ENCODE results near the gene MAB21L2. TPM values are rescaled to one million over a fixed set of nuclear protein-coding genes. Genes with fewer than 3 reads are reported as not detected.

MAB21L2 gene
- polyA plus RNA-seq, 4 donors: 0.32 TPM; not detected in 3

GRCh38 chr4:150573534-150573933, 8.4 kb upstream of the MAB21L2 start:
- no peak for DNase-seq (ENCODE audit: low read depth in 4 of 4, low spot score in 3 of 4)

GRCh38 chr4:150574678-150575077, 7.3 kb upstream of the MAB21L2 start:
- DNase-seq (ENCODE audit: low read depth in 4 of 4, low spot score in 3 of 4): no peak

GRCh38 chr4:150577796-150578195, 4.2 kb upstream of the MAB21L2 start:
- no peak for DNase-seq (ENCODE audit: low read depth in 4 of 4, low spot score in 3 of 4)

- DNase-seq (ENCODE audit: low read depth in 4 of 4, low spot score in 3 of 4): peak in 1 of 4 donors; percentile 29
Measured at GRCh38 chr4:150578745-150579501, 3.0 kb upstream of the MAB21L2 start.

- peak in 1 of 4 donors; percentile 47 for DNase-seq (ENCODE audit: low read depth in 4 of 4, low spot score in 3 of 4)
Measured at GRCh38 chr4:150579551-150580234, 2.3 kb upstream of the MAB21L2 start.

- no peak for DNase-seq (ENCODE audit: low read depth in 4 of 4, low spot score in 3 of 4)
Measured at GRCh38 chr4:150580306-150580705, 1.6 kb upstream of the MAB21L2 start.

- DNase-seq (ENCODE audit: low read depth in 4 of 4, low spot score in 3 of 4): no peak
Measured at GRCh38 chr4:150581056-150581605, 820 bp upstream of the MAB21L2 start.

GRCh38 chr4:150581641-150582051, 305 bp upstream of the MAB21L2 start:
- DNase-seq (ENCODE audit: low read depth in 4 of 4, low spot score in 3 of 4): peak in 1 of 4 donors; percentile 38

- peak in 1 of 4 donors; percentile 29 for DNase-seq (ENCODE audit: low read depth in 4 of 4, low spot score in 3 of 4)
Measured at GRCh38 chr4:150582873-150583286, 929 bp downstream of the MAB21L2 start.

- peak in 1 of 4 donors; percentile 42 for DNase-seq (ENCODE audit: low read depth in 4 of 4, low spot score in 3 of 4)
Measured at GRCh38 chr4:150583287-150584110, 1.5 kb downstream of the MAB21L2 start.

GRCh38 chr4:150584111-150584915, 2.4 kb downstream of the MAB21L2 start:
- no peak for DNase-seq (ENCODE audit: low read depth in 4 of 4, low spot score in 3 of 4)

GRCh38 chr4:150585611-150586010, 3.7 kb downstream of the MAB21L2 start:
- no peak for DNase-seq (ENCODE audit: low read depth in 4 of 4, low spot score in 3 of 4)

- no peak for DNase-seq (ENCODE audit: low read depth in 4 of 4, low spot score in 3 of 4)
Measured at GRCh38 chr4:150586162-150586810, 4.3 kb downstream of the MAB21L2 start.

GRCh38 chr4:150588316-150588715, 6.4 kb downstream of the MAB21L2 start:
- DNase-seq (ENCODE audit: low read depth in 4 of 4, low spot score in 3 of 4): no peak

GRCh38 chr4:150589157-150589556, 7.2 kb downstream of the MAB21L2 start:
- DNase-seq (ENCODE audit: low read depth in 4 of 4, low spot score in 3 of 4): no peak

GRCh38 chr4:150590631-150591030, 8.7 kb downstream of the MAB21L2 start:
- DNase-seq (ENCODE audit: low read depth in 4 of 4, low spot score in 3 of 4): no peak

GRCh38 chr4:150591406-150591805, 9.5 kb downstream of the MAB21L2 start:
- no peak for DNase-seq (ENCODE audit: low read depth in 4 of 4, low spot score in 3 of 4)

GRCh38 chr4:150591904-150592303, 10.0 kb downstream of the MAB21L2 start:
- DNase-seq (ENCODE audit: low read depth in 4 of 4, low spot score in 3 of 4): no peak

- no peak for DNase-seq (ENCODE audit: low read depth in 4 of 4, low spot score in 3 of 4)
Measured at GRCh38 chr4:150593996-150594395, 12.0 kb downstream of the MAB21L2 start.
